Middle frontal gyrus (tissue), 1 donor: ENCODE data around the gene EMP3.

Experiments
- DNase-seq: peaks from one replicate; pipeline ENCODE4 v3.0.0-alpha.2; 2015; ENCODE audit warnings: low spot score; ENCODE audit errors: extremely low spot score

The EMP3 gene

DNA sequence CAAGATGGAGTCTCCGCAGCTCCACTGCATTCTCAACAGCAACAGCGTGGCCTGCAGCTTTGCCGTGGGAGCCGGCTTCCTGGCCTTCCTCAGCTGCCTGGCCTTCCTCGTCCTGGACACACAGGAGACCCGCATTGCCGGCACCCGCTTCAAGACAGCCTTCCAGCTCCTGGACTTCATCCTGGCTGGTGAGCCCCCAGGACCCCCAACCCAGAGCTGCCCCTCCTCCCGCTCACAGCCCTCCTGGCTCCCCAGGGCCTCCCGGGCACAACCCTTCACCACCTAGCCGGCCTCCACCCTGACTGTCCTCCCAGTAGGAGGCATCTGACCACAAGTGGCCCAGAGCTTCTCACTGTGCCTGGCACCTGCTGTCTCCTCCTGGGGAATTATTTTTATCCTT is 48.2 kb downstream of the EMP3 start:
- DNase-seq: no peak

DNA sequence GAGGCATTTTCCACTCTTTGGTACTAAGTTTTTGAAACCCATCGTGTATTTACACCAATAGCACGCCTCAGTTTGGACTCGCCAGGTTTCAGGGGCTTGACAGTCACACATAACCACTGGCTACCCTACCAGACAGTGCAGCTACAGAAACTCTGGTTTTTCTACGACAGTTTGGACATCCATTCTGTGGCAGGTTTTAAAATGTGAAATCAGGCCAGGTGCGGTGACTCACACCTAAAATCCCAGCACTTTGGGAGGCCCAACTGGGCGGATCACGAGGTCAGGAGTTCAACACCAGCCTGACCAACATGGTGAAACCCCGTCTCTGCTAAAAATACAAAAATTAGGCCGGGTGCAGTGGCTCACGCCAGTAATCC is 52.8 kb downstream of the EMP3 start:
- DNase-seq: no peak

GRCh38 chr19:48379058-48379457 is 53.7 kb downstream of the EMP3 start:
- no peak for DNase-seq
